ENCODE measurements around the gene NEMF.
"Not testable (repeated sequence)": the region's sequence is repeated elsewhere in the genome, so short reads cannot be mapped to it uniquely, and the experiment has no call there.

NEMF gene

DNA sequence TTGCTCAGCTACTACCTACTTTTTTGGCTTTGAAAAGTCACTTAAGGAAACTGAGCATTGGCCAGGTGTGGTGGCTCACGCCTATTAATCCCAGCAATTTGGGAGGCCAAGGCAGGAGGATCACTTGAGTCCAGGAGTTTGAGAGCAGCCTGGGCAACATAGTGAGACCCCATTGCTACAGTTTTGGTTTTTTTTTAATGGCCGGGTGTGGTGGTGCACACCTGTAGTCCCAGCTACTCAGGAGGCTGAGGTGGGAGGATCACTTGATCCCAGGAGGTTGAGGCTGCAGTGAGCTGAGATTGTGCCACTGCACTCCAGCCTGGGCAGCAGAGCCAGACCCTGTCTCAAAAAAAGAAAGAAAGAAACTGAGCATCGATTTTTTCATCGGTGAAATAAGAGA is 116.9 kb downstream of the NEMF start:
- DNase-seq: not testable (repeated sequence)

DNA sequence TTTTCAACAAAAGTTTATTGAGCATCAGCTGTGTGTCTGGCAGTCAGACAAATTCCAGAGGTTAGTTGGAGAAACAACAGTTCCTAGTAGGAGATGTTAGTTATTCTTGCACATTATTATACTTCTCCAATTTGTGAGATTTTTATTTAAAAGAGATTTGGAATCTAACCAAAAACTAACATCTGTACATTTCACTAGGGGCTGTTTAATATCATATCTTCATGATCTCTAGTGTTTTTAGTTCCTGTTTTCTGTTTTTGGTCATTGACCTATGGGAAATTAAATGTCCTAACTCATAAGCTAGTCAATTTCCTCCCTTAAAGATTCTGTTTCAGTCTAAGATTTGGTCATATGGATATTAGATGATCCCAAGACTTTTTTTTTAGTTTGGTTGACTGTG is 118.8 kb downstream of the NEMF start:
- no peak for DNase-seq

DNA sequence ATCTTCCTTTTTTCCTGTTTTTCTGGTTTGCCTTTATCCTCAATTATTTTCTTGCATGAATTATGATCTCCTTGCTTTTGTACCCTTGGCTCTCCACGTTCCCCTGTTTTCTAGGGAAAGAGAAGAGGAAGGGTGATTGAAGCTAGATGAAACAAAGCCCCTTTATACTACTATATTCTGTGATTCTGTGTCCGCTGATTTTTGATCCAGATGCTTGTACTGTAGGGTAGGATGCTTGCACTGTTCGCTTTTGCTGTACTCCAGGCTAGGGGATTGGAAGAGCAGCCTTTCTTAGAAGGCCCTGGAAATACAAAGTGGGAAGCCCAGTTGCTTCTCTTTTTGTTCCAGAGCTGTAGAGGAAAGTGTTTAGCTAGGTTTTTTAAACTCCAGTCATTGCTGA is 119.7 kb downstream of the NEMF start:
- DNase-seq: no peak

Data from fibroblast of skin of abdomen (primary cell).